HCEC 1CT (cell line): ENCODE data around the gene THBD.
A peak's percentile ranks its signal among the peaks of the same experiment; 100 is the strongest.
"Not testable (repeated sequence)": the region's sequence is repeated elsewhere in the genome, so short reads cannot be mapped to it uniquely, and the experiment has no call there.

ENCODE experiments used
- DNase-seq: peaks from one replicate; pipeline ENCODE4 v3.0.0-alpha.2; 2017

The THBD gene

GRCh38 chr20:23033918-23034317, 15.6 kb downstream of the THBD start:
- no peak for DNase-seq

- DNase-seq = no peak
Measured at GRCh38 chr20:23032750-23033078, 16.8 kb downstream of the THBD start.

- DNase-seq = no peak
Measured at GRCh38 chr20:23032056-23032749, 17.3 kb downstream of the THBD start.

GRCh38 chr20:23031346-23031745, 18.1 kb downstream of the THBD start:
- DNase-seq = no peak

- no peak for DNase-seq
Measured at GRCh38 chr20:23029324-23029723, 20.1 kb downstream of the THBD start.

GRCh38 chr20:23028392-23028791, 21.1 kb downstream of the THBD start:
- no peak for DNase-seq

- DNase-seq = no peak
Measured at GRCh38 chr20:23027721-23028120, 21.8 kb downstream of the THBD start.

GRCh38 chr20:23025503-23025902, 24.0 kb downstream of the THBD start:
- DNase-seq = not testable (repeated sequence)

GRCh38 chr20:23024701-23025100, 24.8 kb downstream of the THBD start:
- DNase-seq = no peak

GRCh38 chr20:23023621-23024177, 25.8 kb downstream of the THBD start:
- DNase-seq = no peak

GRCh38 chr20:23022849-23023248, 26.6 kb downstream of the THBD start:
- no peak for DNase-seq

- DNase-seq = peak; percentile 4
Measured at GRCh38 chr20:23021951-23022350, 27.5 kb downstream of the THBD start.

GRCh38 chr20:23021541-23021940, 27.9 kb downstream of the THBD start:
- no peak for DNase-seq

- DNase-seq = no peak
Measured at GRCh38 chr20:23020230-23021018, 29.0 kb downstream of the THBD start.

- no peak for DNase-seq
Measured at GRCh38 chr20:23019403-23019802, 30.1 kb downstream of the THBD start.

- DNase-seq = no peak
Measured at GRCh38 chr20:23018941-23019340, 30.5 kb downstream of the THBD start.

GRCh38 chr20:23018432-23018831, 31.0 kb downstream of the THBD start:
- no peak for DNase-seq

GRCh38 chr20:23017516-23017915, 32.0 kb downstream of the THBD start:
- DNase-seq = no peak

GRCh38 chr20:23013429-23013828, 36.0 kb downstream of the THBD start:
- DNase-seq = no peak

GRCh38 chr20:23011008-23011721, 38.3 kb downstream of the THBD start:
- no peak for DNase-seq

- DNase-seq = no peak
Measured at GRCh38 chr20:23010096-23010495, 39.4 kb downstream of the THBD start.

GRCh38 chr20:23009636-23010035, 39.8 kb downstream of the THBD start:
- DNase-seq = no peak

- DNase-seq = no peak
Measured at GRCh38 chr20:23008667-23009066, 40.8 kb downstream of the THBD start.
